SU-DHL-6 (cell line): ENCODE data around the gene ACAA1.
A peak's percentile ranks its signal among the peaks of the same experiment; 100 is the strongest.

Experiments used
- H2AFZ ChIP-seq: fragments of 200-600 bp; sonication (generic); 2 replicates; pipeline ENCODE4 v1.6.1; 2014; ENCODE audit warnings: low read depth, mild to moderate bottlenecking, moderate library complexity, mixed read lengths, antibody characterized with exemption, low read length; ENCODE audit not compliant: severe bottlenecking
- H3F3A ChIP-seq: fragments of 200-600 bp; shearing (Covaris generic); 2 replicates; pipeline ENCODE4 v1.6.0; 2016; ENCODE audit warnings: antibody characterized with exemption, mild to moderate bottlenecking; ENCODE audit not compliant: insufficient read depth
- H3K27ac ChIP-seq: fragments of 200-600 bp; sonication (generic); 2 replicates; pipeline ENCODE4 v1.5.1; 2016; ENCODE audit warnings: low read depth, mild to moderate bottlenecking, low read length, moderate library complexity, mixed read lengths
- H3K27me3 ChIP-seq: fragments of 200-600 bp; sonication (generic), shearing (Covaris generic); 2 replicates; pipeline ENCODE4 v1.6.0; 2014; ENCODE audit warnings: mild to moderate bottlenecking, low read length
- H3K36me3 ChIP-seq: fragments of 200-600 bp; sonication (generic); 2 replicates; pipeline ENCODE4 v1.6.1; 2014; ENCODE audit warnings: mild to moderate bottlenecking, low read length, mixed read lengths
- H3K4me2 ChIP-seq: fragments of 300-600, 200-600 bp; shearing (Covaris generic), sonication (generic); 2 replicates; pipeline ENCODE4 v1.6.0; 2014; ENCODE audit warnings: low read length, low read depth, mild to moderate bottlenecking; ENCODE audit not compliant: poor library complexity, severe bottlenecking
- H3K4me3 ChIP-seq: fragments of 200-600 bp; sonication (generic); 2 replicates; pipeline ENCODE4 v1.5.1; 2014; ENCODE audit warnings: antibody characterized with exemption, low read length, mild to moderate bottlenecking, mixed read lengths; ENCODE audit not compliant: insufficient read depth, poor library complexity, severe bottlenecking
- H3K79me2 ChIP-seq: fragments of 200-600 bp; sonication (generic); 2 replicates; pipeline ENCODE4 v1.6.1; 2014; ENCODE audit warnings: mild to moderate bottlenecking, low read length, moderate library complexity; ENCODE audit not compliant: insufficient read depth
- H3K9ac ChIP-seq: fragments of 200-600 bp; sonication (generic); 2 replicates; pipeline ENCODE4 v1.7.0; 2014; ENCODE audit warnings: mild to moderate bottlenecking, low read length
- H3K9me2 ChIP-seq: fragments of 200-600 bp; sonication (generic); replicated peaks from 2 replicates; pipeline ENCODE4 v1.6.1; 2014; ENCODE audit warnings: low read length; ENCODE audit not compliant: insufficient read depth
- H3K9me3 ChIP-seq: fragments of 200-600 bp; sonication (generic); 2 replicates; pipeline ENCODE4 v1.6.1; 2014; ENCODE audit warnings: low read length, mixed read lengths; ENCODE audit not compliant: insufficient read depth
- H4K20me1 ChIP-seq: fragments of 200-600 bp; sonication (generic); 2 replicates; pipeline ENCODE4 v1.6.1; 2014; ENCODE audit warnings: low read depth, mild to moderate bottlenecking, antibody characterized with exemption, low read length, moderate library complexity, mixed read lengths
- CTCF ChIP-seq: fragments of 200-600 bp; sonication (generic); IDR thresholded peaks from one replicate; pipeline ENCODE4 v1.5.1; 2017; ENCODE audit warnings: antibody characterized with exemption, mild to moderate bottlenecking, low read length, moderate library complexity; ENCODE audit not compliant: insufficient read depth, poor library complexity, severe bottlenecking
- EZH2phosphoT487 ChIP-seq: fragments of 200-600 bp; sonication (generic), shearing (Covaris generic); conservative IDR thresholded peaks from 2 replicates; pipeline ENCODE4 v1.6.1; 2018; ENCODE audit warnings: mild to moderate bottlenecking, antibody characterized with exemption, low read length, moderate library complexity, mixed read lengths

Gene ACAA1

GRCh38 chr3:38117748-38118420 lies 19.0 kb downstream of the ACAA1 start:
- no peak overlapping the region for H3K27ac ChIP-seq
- no peak overlapping the region for H3K9ac ChIP-seq
- TF ChIP-seq EZH2phosphoT487 (no peak), CTCF (peak; percentile 80)
- H4K20me1 ChIP-seq = no peaks in the 10 kb centered on the region
- H2AFZ ChIP-seq = no peak overlapping the region
- no peaks in the 10 kb centered on the region for H3K9me3 ChIP-seq
- H3K9me2 ChIP-seq = no peaks in the 10 kb centered on the region
- H3K4me2 ChIP-seq = no peak overlapping the region
- H3K4me3 ChIP-seq = no peak overlapping the region
- no peaks in the 10 kb centered on the region for H3K27me3 ChIP-seq
- H3F3A ChIP-seq = no peaks in the 10 kb centered on the region
- H3K36me3 ChIP-seq = no peaks in the 10 kb centered on the region
- no peaks in the 10 kb centered on the region for H3K79me2 ChIP-seq

GRCh38 chr3:38117163-38117716 lies 19.7 kb downstream of the ACAA1 start:
- no peak overlapping the region for H3K4me2 ChIP-seq
- no peak for TF ChIP-seq EZH2phosphoT487
- no peak for TF ChIP-seq CTCF
- no peak overlapping the region for H2AFZ ChIP-seq
- H4K20me1 ChIP-seq = no peaks in the 10 kb centered on the region
- no peaks in the 10 kb centered on the region for H3K9me2 ChIP-seq
- no peaks in the 10 kb centered on the region for H3K36me3 ChIP-seq
- no peaks in the 10 kb centered on the region for H3F3A ChIP-seq
- H3K9ac ChIP-seq = no peak overlapping the region
- no peaks in the 10 kb centered on the region for H3K9me3 ChIP-seq
- no peak overlapping the region for H3K4me3 ChIP-seq
- H3K27me3 ChIP-seq = no peaks in the 10 kb centered on the region
- H3K27ac ChIP-seq = no peak overlapping the region
- H3K79me2 ChIP-seq = no peaks in the 10 kb centered on the region

- Histone ChIP-seq H3F3A (no peaks in the 10 kb centered on the region), H3K36me3 (no peaks in the 10 kb centered on the region), H3K9me3 (no peaks in the 10 kb centered on the region), H3K9ac (no peak overlapping the region), H3K9me2 (no peaks in the 10 kb centered on the region), H2AFZ (no peak overlapping the region), H3K27me3 (no peaks in the 10 kb centered on the region), H3K4me3 (no peak overlapping the region), H3K79me2 (no peaks in the 10 kb centered on the region), H3K4me2 (no peak overlapping the region), H4K20me1 (no peaks in the 10 kb centered on the region), H3K27ac (no peak overlapping the region)
- TF ChIP-seq CTCF (no peak), EZH2phosphoT487 (no peak)
These were observed 20.3 kb downstream of the ACAA1 start for GRCh38 chr3:38116471-38117162.
